Lung (tissue), 12 donors: ENCODE results near the gene NCBP1. TPM values are rescaled to one million over a fixed set of nuclear protein-coding genes. Genes with fewer than 3 reads are reported as not detected.
A peak's percentile ranks its signal among the peaks of the same experiment; 100 is the strongest.

Experiments
- ATAC-seq: fragments of 200-7000 bp; cut with Tn5 transposase; one replicate; pipeline ENCODE4 v1.9.1; 2020; ENCODE audit warnings: moderate number of reproducible peaks; ENCODE audit not compliant: insufficient read depth, low FRiP score
- DNase-seq, 3 donors: peaks; one replicate each; pipeline ENCODE4 v3.0.0-alpha.2; 2013 to 2017
- H3K27ac ChIP-seq, 2 donors: one replicate each; pipeline ENCODE4 v1.5.1; 2013; ENCODE audit warnings: mild to moderate bottlenecking in 2 of 2, moderate library complexity in 2 of 2, control low read depth in 1 of 2, inconsistent platforms in 1 of 2, low read depth in 1 of 2, low read length in 1 of 2
- H3K27me3 ChIP-seq, 3 donors: one replicate each; pipeline ENCODE4 v1.5.1; 2013; ENCODE audit warnings: low read length in 2 of 3; ENCODE audit not compliant: control insufficient read depth in 3 of 3, insufficient read depth in 3 of 3
- H3K36me3 ChIP-seq, 4 donors: one replicate each; pipeline ENCODE4 v1.5.1; 2013; ENCODE audit warnings: low read length in 4 of 4, mild to moderate bottlenecking in 1 of 4, moderate library complexity in 1 of 4; ENCODE audit not compliant: control insufficient read depth in 4 of 4, insufficient read depth in 4 of 4
- H3K4me1 ChIP-seq, 5 donors: one replicate each; pipeline ENCODE4 v1.5.1; 2013; ENCODE audit warnings: low read length in 5 of 5, mild to moderate bottlenecking in 2 of 5, moderate library complexity in 1 of 5; ENCODE audit not compliant: control insufficient read depth in 5 of 5, insufficient read depth in 5 of 5
- H3K4me3 ChIP-seq: one replicate; pipeline ENCODE4 v1.5.1; 2013; ENCODE audit warnings: mild to moderate bottlenecking, control low read depth, moderate library complexity
- H3K9ac ChIP-seq, 2 donors: one replicate each; pipeline ENCODE4 v1.5.1; 2013; ENCODE audit warnings: low read length in 2 of 2, control low read depth in 1 of 2; ENCODE audit not compliant: insufficient read depth in 1 of 2
- H3K9me3 ChIP-seq, 4 donors: one replicate each; pipeline ENCODE4 v1.5.1; 2013; ENCODE audit warnings: low read length in 3 of 4, mild to moderate bottlenecking in 1 of 4, moderate library complexity in 1 of 4; ENCODE audit not compliant: control insufficient read depth in 4 of 4, insufficient read depth in 3 of 4
- WGBS, 2 donors: extraction: QIAGEN DNeasy Blood & Tissue Kit; methylation state at CpG; one replicate each; pipeline ENCODE4 v1.1.7; 2013; 5-methylcytosine and 5-hydroxymethylcytosine counted together
- polyA plus RNA-seq, 2 donors: library from polyadenylated mRNA; stranded (reverse); fragments of 200-250 nt; gene quantifications; one replicate each; pipeline ENCODE4 v1.2.1, GENCODE V29; 2013
- total RNA-seq, 2 donors: library from RNA; depleted of rRNA in 1 of 2; stranded (reverse); fragments of >200 nt in 1 of 2; gene quantifications; one replicate each; pipeline ENCODE4 v1.2.1, GENCODE V29; 2014 to 2021
- TF ChIP-seq, protein P1 (sequence below): IDR thresholded peaks from 2 replicates; pipeline ENCODE4 v1.5.1; 2012; ENCODE audit warnings: mild to moderate bottlenecking; ENCODE audit errors: control extremely low read depth, extremely low read depth
- donor health status: control.
- donor health status: control.
- donor health status: Bipolar disorder and iron deficiency.
- donor health status: healthy.
- donor health status: DM: yes; HTN: yes; CAD: no.

Gene NCBP1
- total and polyA plus RNA-seq, 4 donors, result 6.5 to 30.0 (median 18.1) TPM

DNA sequence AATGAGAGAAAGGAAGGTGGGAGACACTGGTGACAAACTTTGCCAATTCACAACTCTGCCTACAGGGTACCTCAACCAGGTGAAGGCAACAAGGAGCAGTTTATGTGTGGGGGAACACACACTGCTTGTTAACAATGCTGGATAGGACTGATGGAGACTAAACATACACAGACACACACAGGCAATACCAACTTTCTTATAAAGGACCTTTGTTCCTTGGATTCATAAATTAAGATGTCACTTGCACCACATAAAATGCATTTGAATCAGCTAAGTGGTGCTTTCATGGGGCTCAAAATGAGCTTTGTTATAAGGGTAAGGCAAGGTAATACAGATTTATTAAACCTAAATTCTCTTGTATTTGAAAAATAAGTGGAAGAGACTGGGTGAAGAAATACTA lies 4.5 kb upstream of the NCBP1 start:
- DNase-seq (no peak), ATAC-seq (no peak)
- peaks cover 0 to 26% (median 7%) of the 10 kb centered on the region in 5 donors for H3K4me1 ChIP-seq
- no peaks in the 10 kb centered on the region for H3K27me3 ChIP-seq
- H3K36me3 ChIP-seq, result peaks cover 0 to 17% (median 7%) of the 10 kb centered on the region in 4 donors
- H3K9me3 ChIP-seq, result no peaks in the 10 kb centered on the region
- TF ChIP-seq, protein P1, sequence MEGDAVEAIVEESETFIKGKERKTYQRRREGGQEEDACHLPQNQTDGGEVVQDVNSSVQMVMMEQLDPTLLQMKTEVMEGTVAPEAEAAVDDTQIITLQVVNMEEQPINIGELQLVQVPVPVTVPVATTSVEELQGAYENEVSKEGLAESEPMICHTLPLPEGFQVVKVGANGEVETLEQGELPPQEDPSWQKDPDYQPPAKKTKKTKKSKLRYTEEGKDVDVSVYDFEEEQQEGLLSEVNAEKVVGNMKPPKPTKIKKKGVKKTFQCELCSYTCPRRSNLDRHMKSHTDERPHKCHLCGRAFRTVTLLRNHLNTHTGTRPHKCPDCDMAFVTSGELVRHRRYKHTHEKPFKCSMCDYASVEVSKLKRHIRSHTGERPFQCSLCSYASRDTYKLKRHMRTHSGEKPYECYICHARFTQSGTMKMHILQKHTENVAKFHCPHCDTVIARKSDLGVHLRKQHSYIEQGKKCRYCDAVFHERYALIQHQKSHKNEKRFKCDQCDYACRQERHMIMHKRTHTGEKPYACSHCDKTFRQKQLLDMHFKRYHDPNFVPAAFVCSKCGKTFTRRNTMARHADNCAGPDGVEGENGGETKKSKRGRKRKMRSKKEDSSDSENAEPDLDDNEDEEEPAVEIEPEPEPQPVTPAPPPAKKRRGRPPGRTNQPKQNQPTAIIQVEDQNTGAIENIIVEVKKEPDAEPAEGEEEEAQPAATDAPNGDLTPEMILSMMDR, result no peak
- no peak overlapping the region for H3K9ac ChIP-seq
- H3K27ac ChIP-seq, result peak overlapping the region in 1 of 2 donors; percentile 7
- H3K4me3 ChIP-seq, result no peak overlapping the region

DNA sequence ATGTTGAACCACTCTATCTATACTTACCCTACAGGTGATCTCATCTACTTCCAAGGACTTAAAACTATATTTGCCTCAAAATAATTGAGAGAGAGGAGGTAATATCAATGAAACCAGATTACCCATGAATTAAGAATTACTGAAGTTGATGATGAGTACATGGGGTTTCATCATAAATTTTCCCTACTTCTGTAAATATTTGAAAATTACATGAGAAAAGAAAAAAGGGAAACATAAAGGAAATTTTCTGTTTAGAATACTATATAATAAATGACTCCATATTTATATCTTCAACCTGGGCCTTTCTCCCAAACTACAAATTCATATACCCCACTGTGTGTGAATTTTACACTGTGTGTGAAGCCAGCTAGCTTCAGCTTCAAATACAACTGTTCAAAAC lies 3.0 kb upstream of the NCBP1 start:
- TF ChIP-seq, protein P1, result no peak
- Histone ChIP-seq H3K36me3 (peaks cover 0 to 3% (median under 1%) of the 10 kb centered on the region in 4 donors), H3K4me1 (peaks cover 0 to 32% (median 15%) of the 10 kb centered on the region in 5 donors), H3K27me3 (no peaks in the 10 kb centered on the region), H3K27ac (no peak overlapping the region), H3K9ac (no peak overlapping the region), H3K4me3 (no peak overlapping the region), H3K9me3 (no peaks in the 10 kb centered on the region)
- ATAC-seq (no peak), DNase-seq (no peak)

DNA sequence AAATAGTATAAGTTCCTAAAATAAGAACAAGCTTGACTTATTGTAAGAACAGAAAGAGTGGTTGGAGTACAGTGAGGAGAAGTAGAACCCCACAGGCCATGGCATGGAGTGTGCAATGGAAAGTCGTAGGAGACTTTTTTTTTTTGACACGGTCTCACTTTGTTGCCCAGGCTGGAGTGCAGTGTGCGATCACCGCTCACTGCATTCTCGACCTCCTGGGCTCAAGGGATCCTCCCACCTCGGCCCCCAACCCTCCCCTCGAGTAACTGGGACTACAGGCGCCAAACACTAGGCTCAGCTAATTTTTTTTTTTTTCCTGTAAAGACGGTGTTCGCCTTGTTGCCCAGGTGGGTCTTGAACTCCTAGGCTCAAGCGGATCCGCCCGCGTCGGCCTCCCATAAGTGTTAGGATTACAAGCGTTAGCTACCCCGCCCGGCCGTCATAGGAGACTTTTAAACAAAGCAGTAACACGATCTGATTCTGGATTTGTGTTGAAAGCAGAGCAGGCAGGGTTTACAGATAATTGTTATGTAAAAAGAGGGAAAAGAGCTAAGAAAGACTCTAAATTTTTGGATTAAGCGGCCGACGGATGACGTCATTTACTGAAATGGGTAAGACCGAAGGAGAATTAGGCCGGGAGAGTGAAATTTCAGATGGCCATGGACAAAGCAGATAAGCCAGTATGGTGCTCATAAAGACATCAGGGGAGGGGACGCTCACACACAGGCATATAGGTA lies 1.2 kb upstream of the NCBP1 start:
- ATAC-seq, result peak; percentile 13
- H3K9ac ChIP-seq, result peak overlapping the region; percentile 98
- H3K4me1 ChIP-seq, result peaks cover 0 to 34% (median 21%) of the 10 kb centered on the region in 5 donors
- no peaks in the 10 kb centered on the region for H3K27me3 ChIP-seq
- H3K4me3 ChIP-seq, result peak overlapping the region; percentile 47
- peak in 2 of 3 donors; percentile 83 to 93 for DNase-seq
- WGBS, 2 donors, result 2% methylated on average over 27 of the region's 27 CpGs
- H3K27ac ChIP-seq, result peak overlapping the region; percentile 99
- TF ChIP-seq, protein P1, result no peak
- H3K9me3 ChIP-seq, result no peaks in the 10 kb centered on the region
- H3K36me3 ChIP-seq, result no peaks in the 10 kb centered on the region
